Endothelial cell of umbilical vein (primary cell): ENCODE results near the gene PPP1R3G. TPM values are rescaled to one million over a fixed set of nuclear protein-coding genes. Genes with fewer than 3 reads are reported as not detected.
A peak's percentile ranks its signal among the peaks of the same experiment; 100 is the strongest.

ENCODE experiments used
- BruUV-seq: library from RNA; stranded (reverse); fragments of 400-500 nt; replicated peaks from 2 replicates; lab custom pipeline; 2021; lab: Mats Ljungman, UMichigan
- CTCF ChIA-PET: fragments of 300-600, 350-600 bp; sonication (Branson Sonifier 250); formaldehyde crosslinking; loops from one replicate; lab custom pipeline; 2021; ENCODE audit warnings: antibody characterized with exemption, inconsistent platforms; lab: Charles Lee
- POLR2A ChIA-PET: fragments of 300-600, 350-600 bp; sonication (Branson Sonifier 250); formaldehyde crosslinking; loops from one replicate; lab custom pipeline; 2021; ENCODE audit warnings: antibody characterized with exemption, inconsistent platforms; lab: Charles Lee
- DNase-seq: peaks from one replicate; pipeline ENCODE4 v3.0.0-alpha.2; 2011; ENCODE audit warnings: low read depth, low spot score
- FAIRE-seq: peaks from 2 replicates; lab custom pipeline; 2011; peaks lifted over from hg19 to GRCh38; lab: Jason Lieb, UNC
- H2AFZ ChIP-seq: 2 replicates; pipeline ENCODE4 v1.6.0; 2012; ENCODE audit warnings: low read depth, low read length, control low read depth, inconsistent platforms
- H3K27ac ChIP-seq: 2 replicates; pipeline ENCODE4 v1.5.1; 2011; ENCODE audit warnings: low read depth, mild to moderate bottlenecking, control low read depth, low read length, moderate library complexity; ENCODE audit not compliant: insufficient read depth
- H3K27me3 ChIP-seq, 2 experiments: 2 replicates each; pipeline versions ENCODE4 v1.6.0 to v1.6.1; 2011; ENCODE audit warnings: low read length in 2 of 2, mixed read lengths in 1 of 2; ENCODE audit not compliant: control insufficient read depth in 2 of 2, insufficient read depth in 2 of 2
- H3K36me3 ChIP-seq, 2 experiments: 2 replicates in 1 of 2; 3 replicates in 1 of 2; pipeline ENCODE4 v1.5.1; 2011; ENCODE audit warnings: low read length in 2 of 2, mild to moderate bottlenecking in 1 of 2, moderate library complexity in 1 of 2; ENCODE audit not compliant: control insufficient read depth in 2 of 2, insufficient read depth in 2 of 2; ENCODE audit errors: extremely low read depth in 1 of 2
- H3K4me1 ChIP-seq: 3 replicates; pipeline ENCODE4 v1.5.1; 2011; ENCODE audit warnings: mild to moderate bottlenecking, low read length; ENCODE audit not compliant: control insufficient read depth, insufficient read depth; ENCODE audit errors: extremely low read depth
- H3K4me2 ChIP-seq: 2 replicates; pipeline ENCODE4 v1.6.1; 2011; ENCODE audit warnings: low read length, control low read depth, mixed read lengths; ENCODE audit not compliant: insufficient read depth
- H3K4me3 ChIP-seq, 3 experiments: fragments of 200-600 bp in 1 of 3; sonication (generic), shearing (Covaris generic) in 1 of 3; replicated peaks in 1 of 3; 2 replicates each; pipeline ENCODE4 v1.5.1; 2011 to 2016; ENCODE audit warnings: control low read depth in 3 of 3, low read length in 3 of 3, mild to moderate bottlenecking in 2 of 3, inconsistent platforms in 1 of 3, low read depth in 1 of 3, moderate library complexity in 1 of 3; ENCODE audit not compliant: insufficient read depth in 1 of 3
- H3K79me2 ChIP-seq: 2 replicates; pipeline ENCODE4 v1.6.0; 2012; ENCODE audit warnings: low read length, inconsistent platforms; ENCODE audit not compliant: control insufficient read depth, insufficient read depth
- H3K9ac ChIP-seq: replicated peaks from 2 replicates; pipeline ENCODE3; 2011; ENCODE audit warnings: low read length, control low read depth; ENCODE audit not compliant: insufficient read depth; ENCODE audit errors: extremely low read depth
- H3K9me1 ChIP-seq: replicated peaks from 3 replicates; pipeline ENCODE4 v1.6.0; 2011; ENCODE audit warnings: mild to moderate bottlenecking, low read length; ENCODE audit not compliant: control insufficient read depth, insufficient read depth; ENCODE audit errors: extremely low read depth
- H3K9me3 ChIP-seq: replicated peaks from 2 replicates; pipeline ENCODE4 v1.5.1; 2012; ENCODE audit warnings: low read length, inconsistent platforms; ENCODE audit not compliant: control insufficient read depth, insufficient read depth
- H4K20me1 ChIP-seq: replicated peaks from 2 replicates; pipeline ENCODE3; 2011; ENCODE audit warnings: mild to moderate bottlenecking, low read length; ENCODE audit not compliant: control insufficient read depth, insufficient read depth; ENCODE audit errors: extremely low read depth
- EZH2 ChIP-seq: IDR thresholded peaks from 2 replicates; pipeline ENCODE4 v1.6.1; 2012; ENCODE audit warnings: borderline replicate concordance, low read depth, mild to moderate bottlenecking, moderate library complexity, low read length, inconsistent platforms; ENCODE audit not compliant: severe bottlenecking
- FOS ChIP-seq: IDR thresholded peaks from 2 replicates; pipeline ENCODE4 v1.6.1; 2011; ENCODE audit warnings: mild to moderate bottlenecking, low read length, moderate library complexity, borderline replicate concordance; ENCODE audit not compliant: insufficient read depth
- GATA2 ChIP-seq: IDR thresholded peaks from 2 replicates; pipeline ENCODE4 v1.7.0; 2011; ENCODE audit warnings: low read depth, mild to moderate bottlenecking, moderate library complexity, mixed read lengths, low read length; ENCODE audit not compliant: insufficient read length, insufficient read depth
- JUN ChIP-seq: IDR thresholded peaks from 2 replicates; pipeline ENCODE4 v1.6.1; 2011; ENCODE audit warnings: borderline replicate concordance, low read depth; ENCODE audit not compliant: insufficient read length, insufficient read depth
- MYC ChIP-seq: IDR thresholded peaks from one replicate; pipeline ENCODE4 v1.6.1; 2011; ENCODE audit warnings: mild to moderate bottlenecking, low read depth, low read length
- POLR2A ChIP-seq: IDR thresholded peaks from 2 replicates; pipeline ENCODE4 v1.6.1; 2012; ENCODE audit warnings: low read depth, mild to moderate bottlenecking, control low read depth, low read length
- POLR2AphosphoS5 ChIP-seq: IDR thresholded peaks from 2 replicates; pipeline ENCODE4 v1.6.1; 2012; ENCODE audit warnings: low read depth, mild to moderate bottlenecking, control low read depth, low read length, moderate library complexity; ENCODE audit not compliant: insufficient read depth
- dilution Hi-C: fragments of 300-500 bp; cut with MboI; formaldehyde crosslinking; loops from one replicate; pipeline ENCODE4 v1.15.0; 2019; ENCODE audit warnings: low sequenced_read_pairs; ENCODE audit not compliant: extremely low pct_ligation_motif_present
- intact Hi-C: fragments of 100-400 bp; cut with micrococcal nuclease; formaldehyde crosslinking; loops from one replicate; pipeline ENCODE4 v1.10.0; 2022
- polyA plus RNA-seq, 4 experiments: library from polyadenylated mRNA; depleted of rRNA in 3 of 4; stranded (reverse) in 3 of 4; unstranded in 1 of 4; fragments of >200 nt; gene quantifications; 2 replicates each; pipeline versions ENCODE4 v1.2.1 to v1.2.3, GENCODE V29; 2011 to 2012; ENCODE audit warnings: missing spikeins in 1 of 4
- total RNA-seq: library from RNA; stranded (reverse); gene quantifications from 2 replicates; pipeline ENCODE4 v1.2.3, GENCODE V29; 2021
- TF ChIP-seq, protein P1 (sequence below): IDR thresholded peaks from 2 replicates; pipeline ENCODE4 v1.6.1; 2011; ENCODE audit not compliant: insufficient read depth, insufficient read length
- TF ChIP-seq, protein P2 (sequence below), 2 donors: IDR thresholded peaks; 1 replicate in 1 of 2; 2 replicates in 1 of 2; pipeline ENCODE4 v1.5.1; 2011; ENCODE audit warnings: low read length in 2 of 2, mild to moderate bottlenecking in 2 of 2, moderate library complexity in 2 of 2, control low read depth in 1 of 2, inconsistent platforms in 1 of 2, low read depth in 1 of 2; ENCODE audit not compliant: insufficient read depth in 1 of 2; ENCODE audit errors: extremely low read depth in 1 of 2

PPP1R3G gene
- total and polyA plus RNA-seq, 2 donors (not counting 3 experiments of a cell fraction or from before 2014, with no cell fraction given): 0.04 to 0.09 TPM

DNA sequence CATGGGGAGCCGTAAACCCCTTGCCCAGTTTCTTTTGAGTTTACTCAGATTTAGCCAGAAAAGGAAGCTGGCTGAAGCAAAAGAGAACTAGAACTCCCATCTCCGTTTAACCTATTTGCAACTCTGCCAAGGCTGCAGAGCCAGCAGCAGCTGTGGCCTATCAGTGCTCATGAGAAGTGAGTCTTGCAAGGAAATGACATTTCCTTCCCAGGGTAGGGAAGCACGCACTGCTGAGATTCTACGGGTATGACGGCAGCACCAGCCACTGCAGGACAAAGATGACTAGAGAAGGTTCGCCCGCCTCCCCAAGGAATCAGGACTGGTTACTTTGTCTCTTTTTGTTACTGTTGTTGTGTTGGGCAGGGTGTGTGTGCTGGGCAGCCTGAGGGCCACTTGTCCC, 47.6 kb downstream of the PPP1R3G start:
- intact Hi-C loops (loop anchor here (1.0 to 2.0 kb wide), 2 partner anchors 48 to 75 kb away; partner anchors contain the start of gene PPP1R3G), dilution Hi-C loops (no loop called here)
- DNase-seq (peak; percentile 90), FAIRE-seq (peak; percentile 97)
- no peaks in the 10 kb centered on the region for H3K27me3 ChIP-seq
- peaks cover 15% of the 10 kb centered on the region for H3K4me1 ChIP-seq
- ChIA-PET CTCF (interaction anchor here (0.9 to 2.6 kb wide), 13 partner anchors 11 to 819 kb away, joined by 3 to 10 read pairs (median 4); no protein-coding TSS in a partner anchor), POLR2A (no interaction called here)
- H2AFZ ChIP-seq: peak overlapping the region; percentile 29
- no peaks in the 10 kb centered on the region for H3K9me1 ChIP-seq
- TF ChIP-seq, protein P1, sequence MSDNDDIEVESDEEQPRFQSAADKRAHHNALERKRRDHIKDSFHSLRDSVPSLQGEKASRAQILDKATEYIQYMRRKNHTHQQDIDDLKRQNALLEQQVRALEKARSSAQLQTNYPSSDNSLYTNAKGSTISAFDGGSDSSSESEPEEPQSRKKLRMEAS: no peak
- TF ChIP-seq JUN: no peak
- no peak for TF ChIP-seq MYC
- TF ChIP-seq POLR2AphosphoS5: no peak
- TF ChIP-seq FOS: no peak
- TF ChIP-seq EZH2: no peak
- no peak for TF ChIP-seq GATA2
- TF ChIP-seq, protein P2, sequence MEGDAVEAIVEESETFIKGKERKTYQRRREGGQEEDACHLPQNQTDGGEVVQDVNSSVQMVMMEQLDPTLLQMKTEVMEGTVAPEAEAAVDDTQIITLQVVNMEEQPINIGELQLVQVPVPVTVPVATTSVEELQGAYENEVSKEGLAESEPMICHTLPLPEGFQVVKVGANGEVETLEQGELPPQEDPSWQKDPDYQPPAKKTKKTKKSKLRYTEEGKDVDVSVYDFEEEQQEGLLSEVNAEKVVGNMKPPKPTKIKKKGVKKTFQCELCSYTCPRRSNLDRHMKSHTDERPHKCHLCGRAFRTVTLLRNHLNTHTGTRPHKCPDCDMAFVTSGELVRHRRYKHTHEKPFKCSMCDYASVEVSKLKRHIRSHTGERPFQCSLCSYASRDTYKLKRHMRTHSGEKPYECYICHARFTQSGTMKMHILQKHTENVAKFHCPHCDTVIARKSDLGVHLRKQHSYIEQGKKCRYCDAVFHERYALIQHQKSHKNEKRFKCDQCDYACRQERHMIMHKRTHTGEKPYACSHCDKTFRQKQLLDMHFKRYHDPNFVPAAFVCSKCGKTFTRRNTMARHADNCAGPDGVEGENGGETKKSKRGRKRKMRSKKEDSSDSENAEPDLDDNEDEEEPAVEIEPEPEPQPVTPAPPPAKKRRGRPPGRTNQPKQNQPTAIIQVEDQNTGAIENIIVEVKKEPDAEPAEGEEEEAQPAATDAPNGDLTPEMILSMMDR (IDR thresholded peaks at IDR 0.05; ENCODE audit: extremely low read depth in 1 of 2, insufficient read depth in 1 of 2, low read depth in 1 of 2, low read length in 2 of 2): no peak
- no peak for TF ChIP-seq POLR2A
- peak overlapping the region; percentile 73 for H3K4me2 ChIP-seq
- H3K79me2 ChIP-seq: no peaks in the 10 kb centered on the region
- peak overlapping the region; percentile 61 for H3K27ac ChIP-seq
- no peaks in the 10 kb centered on the region for H3K36me3 ChIP-seq
- H4K20me1 ChIP-seq: no peaks in the 10 kb centered on the region
- no TSS peak for BruUV-seq
- no peak overlapping the region for H3K4me3 ChIP-seq
- H3K9ac ChIP-seq: peak overlapping the region; percentile 10
- no peaks in the 10 kb centered on the region for H3K9me3 ChIP-seq
